ENCODE results near the gene EP300.
"Not testable (repeated sequence)": the region's sequence is repeated elsewhere in the genome, so short reads cannot be mapped to it uniquely, and the experiment has no call there.

The EP300 gene

GRCh38 chr22:41177040-41177621 is 84.7 kb downstream of the EP300 start:
- no peak for TF ChIP-seq CTCF (IDR thresholded peaks at IDR 0.05; ENCODE audit: low read depth, low read length)
- DNase-seq (ENCODE audit: extremely low read depth, low read depth) = no peak

- no peak for DNase-seq (ENCODE audit: extremely low read depth, low read depth)
- no peak for TF ChIP-seq CTCF (IDR thresholded peaks at IDR 0.05; ENCODE audit: low read depth, low read length)
Observed at GRCh38 chr22:41177622-41178424, 85.4 kb downstream of the EP300 start.

GRCh38 chr22:41178425-41178975 is 86.1 kb downstream of the EP300 start:
- TF ChIP-seq CTCF (IDR thresholded peaks at IDR 0.05; ENCODE audit: low read depth, low read length) = no peak
- DNase-seq (ENCODE audit: extremely low read depth, low read depth) = no peak

- DNase-seq (ENCODE audit: extremely low read depth, low read depth) = not testable (repeated sequence)
Observed at GRCh38 chr22:41180362-41180761, 88.0 kb downstream of the EP300 start.

- no peak for DNase-seq (ENCODE audit: extremely low read depth, low read depth)
- TF ChIP-seq CTCF (IDR thresholded peaks at IDR 0.05; ENCODE audit: low read depth, low read length) = no peak
Observed at GRCh38 chr22:41180926-41181325, 88.5 kb downstream of the EP300 start.

- no peak for DNase-seq (ENCODE audit: extremely low read depth, low read depth)
- no peak for TF ChIP-seq CTCF (IDR thresholded peaks at IDR 0.05; ENCODE audit: low read depth, low read length)
Observed at GRCh38 chr22:41181349-41182241, 89.2 kb downstream of the EP300 start.

GRCh38 chr22:41184679-41185078 is 92.3 kb downstream of the EP300 start:
- DNase-seq (ENCODE audit: extremely low read depth, low read depth) = no peak
- no peak for TF ChIP-seq CTCF (IDR thresholded peaks at IDR 0.05; ENCODE audit: low read depth, low read length)

Data from AG09319 (cell line).